GM04504 (cell line): Measurements from ENCODE around the gene GFI1B.
A peak's percentile ranks its signal among the peaks of the same experiment; 100 is the strongest.
"Not testable (repeated sequence)": the region's sequence is repeated elsewhere in the genome, so short reads cannot be mapped to it uniquely, and the experiment has no call there.

Source experiments
- DNase-seq: peaks from one replicate; pipeline ENCODE4 v3.0.0-alpha.2; 2012; ENCODE audit warnings: low read depth

The GFI1B gene

GRCh38 chr9:133014696-133015095 lies 36.2 kb downstream of the GFI1B start:
- DNase-seq: no peak

GRCh38 chr9:133023117-133023890 lies 44.8 kb downstream of the GFI1B start:
- DNase-seq: no peak

- DNase-seq: no peak
These were observed 47.9 kb downstream of the GFI1B start for GRCh38 chr9:133026426-133026825.

GRCh38 chr9:133027134-133027533 lies 48.6 kb downstream of the GFI1B start:
- DNase-seq: no peak

- DNase-seq: no peak
These were observed 49.7 kb downstream of the GFI1B start for GRCh38 chr9:133028221-133028620.

- DNase-seq: no peak
These were observed 51.5 kb downstream of the GFI1B start for GRCh38 chr9:133029994-133030316.

GRCh38 chr9:133030317-133031129 lies 52.0 kb downstream of the GFI1B start, which contains the start of gene GTF3C5:
Gene GTF3C5, plus strand, starts transcription at chr9:133030997. Its CDS starts 15 bp downstream, at chr9:133031012.
- peak; percentile 99 for DNase-seq

GRCh38 chr9:133031130-133031422 lies 52.6 kb downstream of the GFI1B start:
- DNase-seq: no peak

GRCh38 chr9:133031496-133031911 lies 53.0 kb downstream of the GFI1B start:
- no peak for DNase-seq

- DNase-seq: no peak
These were observed 53.7 kb downstream of the GFI1B start for GRCh38 chr9:133032171-133032570.

GRCh38 chr9:133035669-133036068 lies 57.2 kb downstream of the GFI1B start:
- DNase-seq: no peak

- DNase-seq: no peak
These were observed 59.5 kb downstream of the GFI1B start for GRCh38 chr9:133037775-133038515.

GRCh38 chr9:133040892-133041479 lies 62.5 kb downstream of the GFI1B start:
- DNase-seq: not testable (repeated sequence)
